K562 (cell line): ENCODE measurements around the gene AZU1. TPM values are rescaled to one million over a fixed set of nuclear protein-coding genes. Genes with fewer than 3 reads are reported as not detected.

Experiments
- ATAC-seq: fragments of 200-7000 bp; cut with Tn5 transposase; 3 replicates; pipeline ENCODE4 v1.9.1; 2020; ENCODE audit warnings: moderate library complexity
- BruUV-seq: library from RNA; stranded (reverse); fragments of 400-500 nt; replicated peaks from 2 replicates; lab custom pipeline; 2021; lab: Mats Ljungman, UMichigan
- CTCF ChIA-PET: fragments of 300-600 bp; formaldehyde crosslinking; extraction: SDS; loops from one replicate; lab custom pipeline; 2021; ENCODE audit warnings: low intra/inter-chr PET ratio; lab: Yijun Ruan, JAX
- POLR2A ChIA-PET: fragments of 300-600, 350-650 bp; sonication (Branson Sonifier 250); formaldehyde crosslinking; extraction: SDS; loops from one replicate; lab custom pipeline; 2021; ENCODE audit warnings: antibody characterized with exemption, inconsistent platforms; lab: Yijun Ruan, JAX
- DNase-seq, 4 experiments: peaks; one replicate each; pipeline versions ENCODE4 v3.0.0 to v3.0.0-alpha.2; 2011 to 2018; ENCODE audit warnings: low spot score in 3 of 4, mixed read lengths in 3 of 4; ENCODE audit errors: extremely low read depth in 1 of 4
- FAIRE-seq: peaks from 2 replicates; lab custom pipeline; 2011; peaks lifted over from hg19 to GRCh38; lab: Jason Lieb, UNC
- H2AFZ ChIP-seq: 2 replicates; pipeline ENCODE4 v1.6.0; 2011; ENCODE audit warnings: low read depth, low read length, control low read depth, inconsistent platforms
- H3K27ac ChIP-seq: fragments of 200-600 bp; 3 replicates; pipeline ENCODE4 v1.8.0; 2011; ENCODE audit warnings: low read depth, mild to moderate bottlenecking, control low read depth, inconsistent platforms, low read length, moderate library complexity, mixed read lengths; ENCODE audit errors: extremely low read depth
- H3K27me3 ChIP-seq, 2 experiments: fragments of 300-600 bp in 1 of 2; 2 replicates in 1 of 2; 3 replicates in 1 of 2; pipeline versions ENCODE4 v1.6.0 to v1.8.0; 2011; ENCODE audit warnings: inconsistent platforms in 2 of 2, low read length in 2 of 2, mild to moderate bottlenecking in 1 of 2, mixed read lengths in 1 of 2, moderate library complexity in 1 of 2; ENCODE audit not compliant: control insufficient read depth in 2 of 2, insufficient read depth in 2 of 2
- H3K36me3 ChIP-seq: fragments of 300-600 bp; 3 replicates; pipeline ENCODE4 v1.8.0; 2011; ENCODE audit warnings: mild to moderate bottlenecking, low read length, inconsistent platforms; ENCODE audit not compliant: control insufficient read depth, insufficient read depth
- H3K4me1 ChIP-seq, 2 experiments: fragments of 200-600 bp in 1 of 2; replicated peaks in 1 of 2; 2 replicates in 1 of 2; 3 replicates in 1 of 2; pipeline versions ENCODE4 v1.5.1 to v1.8.0; 2011; ENCODE audit warnings: inconsistent platforms in 2 of 2, low read length in 2 of 2, mild to moderate bottlenecking in 1 of 2, mixed read lengths in 1 of 2, moderate library complexity in 1 of 2; ENCODE audit not compliant: control insufficient read depth in 2 of 2, insufficient read depth in 2 of 2
- H3K4me2 ChIP-seq: 2 replicates; pipeline ENCODE4 v1.6.1; 2011; ENCODE audit warnings: low read length, control low read depth, inconsistent platforms, mixed read lengths; ENCODE audit not compliant: insufficient read depth
- H3K4me3 ChIP-seq: fragments of 200-600 bp; sonication (generic), shearing (Covaris generic); 2 replicates; pipeline ENCODE4 v1.5.1; 2016; ENCODE audit warnings: control low read depth, inconsistent platforms
- H3K79me2 ChIP-seq: fragments of 200-600 bp; 3 replicates; pipeline ENCODE4 v1.8.0; 2011; ENCODE audit warnings: low read length, inconsistent platforms; ENCODE audit not compliant: control insufficient read depth, insufficient read depth
- H3K9ac ChIP-seq, 2 experiments: 2 replicates each; pipeline versions ENCODE4 v1.6.0 to v1.6.1; 2011; ENCODE audit warnings: low read depth in 2 of 2, low read length in 2 of 2, control low read depth in 1 of 2, inconsistent platforms in 1 of 2, mild to moderate bottlenecking in 1 of 2, mixed read lengths in 1 of 2; ENCODE audit not compliant: insufficient read depth in 1 of 2
- H3K9me1 ChIP-seq: one replicate; pipeline ENCODE4 v1.6.0; 2011; ENCODE audit warnings: inconsistent platforms, mild to moderate bottlenecking, low read length, moderate library complexity; ENCODE audit not compliant: control insufficient read depth, insufficient read depth
- H3K9me3 ChIP-seq: replicated peaks from 2 replicates; pipeline ENCODE4 v1.5.1; 2011; ENCODE audit warnings: low read depth, low read length, inconsistent platforms; ENCODE audit not compliant: control insufficient read depth, insufficient read depth
- H4K20me1 ChIP-seq: replicated peaks from 2 replicates; pipeline ENCODE4 v1.6.1; 2011; ENCODE audit warnings: low read length, inconsistent platforms, mixed read lengths; ENCODE audit not compliant: control insufficient read depth, insufficient read depth
- ARNT ChIP-seq, 2 experiments: fragments of 450-650 bp; IDR thresholded peaks; 2 replicates each; pipeline ENCODE4 v1.6.1; 2016; ENCODE audit warnings: mild to moderate bottlenecking in 1 of 2
- ETV5 ChIP-seq: sonication (generic); formaldehyde crosslinking; IDR thresholded peaks from 2 replicates; pipeline ENCODE4 v1.4.0; 2020; ENCODE audit warnings: low read depth, mild to moderate bottlenecking, missing genetic modification reagents
- EWSR1 ChIP-seq: fragments of 450-650 bp; IDR thresholded peaks from 2 replicates; pipeline ENCODE4 v1.6.1; 2018; ENCODE audit warnings: borderline replicate concordance, mild to moderate bottlenecking, low read depth, moderate library complexity; ENCODE audit not compliant: partially characterized antibody
- HINFP ChIP-seq: fragments of 450-650 bp; conservative IDR thresholded peaks from 2 replicates; pipeline ENCODE4 v1.6.1; 2016; ENCODE audit warnings: missing genetic modification characterization, low read depth, mild to moderate bottlenecking, control low read depth, missing compliant biosample characterization
- MAZ ChIP-seq, 2 experiments: fragments of 450-650 bp in 1 of 2; sonication (generic) in 1 of 2; formaldehyde crosslinking; IDR thresholded peaks in 1 of 2; conservative IDR thresholded peaks in 1 of 2; 2 replicates each; pipeline versions ENCODE4 v1.4.0 to v1.5.0; 2020; ENCODE audit warnings: mild to moderate bottlenecking in 1 of 2, missing genetic modification reagents in 1 of 2
- NEUROD1 ChIP-seq: fragments of 150-350 bp; IDR thresholded peaks from 2 replicates; pipeline ENCODE4 v1.6.1; 2014; ENCODE audit warnings: borderline replicate concordance, low read length, low read depth; ENCODE audit not compliant: partially characterized antibody
- UBTF ChIP-seq, 2 experiments: IDR thresholded peaks; 2 replicates each; pipeline ENCODE4 v1.6.1; 2012; ENCODE audit warnings: improper control_type of control experiment in 2 of 2, low read depth in 2 of 2, low read length in 2 of 2, borderline replicate concordance in 1 of 2
- ZFP30 ChIP-seq: fragments of 250-450 bp; sonication (Bioruptor Pico); IDR thresholded peaks from 2 replicates; pipeline ENCODE4 v1.8.0; 2022; ENCODE audit warnings: moderate library complexity, mild to moderate bottlenecking, inconsistent platforms, borderline replicate concordance
- ZFX ChIP-seq: sonication (generic); formaldehyde crosslinking; IDR thresholded peaks from 2 replicates; pipeline ENCODE4 v1.8.0; 2022; ENCODE audit warnings: mild to moderate bottlenecking, missing genetic modification reagents, moderate library complexity
- ZKSCAN8 ChIP-seq: fragments of 200-800 bp; sonication (Bioruptor generic); IDR thresholded peaks from 2 replicates; pipeline ENCODE4 v1.6.1; 2016; ENCODE audit warnings: missing genetic modification characterization, missing compliant biosample characterization
- WGBS: fragments of 100-300 bp; shearing (Covaris generic); methylation state at CpG from one replicate; pipeline ENCODE4 v1.1.6; 2016; ENCODE audit warnings: low coverage, mixed read lengths; ENCODE audit not compliant: insufficient coverage; ENCODE audit errors: missing lambda C conversion rate; 5-methylcytosine and 5-hydroxymethylcytosine counted together
- in situ Hi-C: fragments of 300-500 bp; cut with MboI; formaldehyde crosslinking; loops from 4 replicates; pipeline ENCODE4 v1.15.0; 2018; ENCODE audit warnings: inconsistent platforms, mixed read lengths
- intact Hi-C: fragments of 100-400 bp; cut with micrococcal nuclease; formaldehyde crosslinking; loops from 2 replicates; pipeline ENCODE4 v1.14.2; 2022
- polyA plus RNA-seq, 8 experiments: library from polyadenylated mRNA; depleted of rRNA in 4 of 8; stranded (reverse) in 5 of 8; unstranded in 3 of 8; fragments of >200 nt; fragmentation: Nextera tagmentation in 2 of 8; fragmentation: Illumina TruSeq in 1 of 8; extraction: Ambion mirVana in 2 of 8; extraction: Trizol in 1 of 8; gene quantifications; 2 replicates each; pipeline versions ENCODE4 v1.2.1 to v1.2.3, GENCODE V29; 2011 to 2014; ENCODE audit warnings: inconsistent platforms in 1 of 8, missing spikeins in 1 of 8
- total RNA-seq, 7 experiments: library from RNA; depleted of rRNA in 6 of 7; stranded (reverse); fragments of >200 nt in 6 of 7; fragmentation: Illumina TruSeq in 2 of 7; extraction: Trizol in 2 of 7; gene quantifications; 2 replicates each; pipeline versions ENCODE4 v1.2.1 to v1.2.3, GENCODE V29; 2011 to 2021; ENCODE audit warnings: low replicate concordance in 1 of 7
- TF ChIP-seq, protein P1 (sequence below): fragments of 450-650 bp; conservative IDR thresholded peaks from 2 replicates; pipeline ENCODE4 v1.6.1; 2016; ENCODE audit warnings: missing genetic modification characterization, low read depth, mild to moderate bottlenecking, missing compliant biosample characterization, moderate library complexity
- TF ChIP-seq, protein P2 (sequence below): fragments of 250-450 bp; sonication (Bioruptor Pico); IDR thresholded peaks from 2 replicates; pipeline ENCODE4 v1.5.0; 2021
- TF ChIP-seq, protein P3 (sequence below): fragments of 450-650 bp; IDR thresholded peaks from 2 replicates; pipeline ENCODE4 v1.6.1; 2017; ENCODE audit warnings: mild to moderate bottlenecking, moderate library complexity

Gene AZU1
- total and polyA plus RNA-seq, 9 of the 15 experiments (the other 6 are each of a cell fraction or from before 2014, with no cell fraction given): 0.29 to 1.9 (median 0.59) TPM; not detected in 3

- H3K79me2 ChIP-seq: peaks cover 12% of the 10 kb centered on the region
- POLR2A ChIA-PET: interaction anchor here (0.5 to 1.6 kb wide), 4 partner anchors 44 to 226 kb away, joined by 3 to 5 read pairs (median 4); no protein-coding TSS in a partner anchor
- H3K27ac ChIP-seq: peak overlapping the region; percentile 91
- no peak for ATAC-seq
- BruUV-seq: no TSS peak
- H3K9me1 ChIP-seq: no peaks in the 10 kb centered on the region
- H4K20me1 ChIP-seq: no peaks in the 10 kb centered on the region
- H3K4me3 ChIP-seq: peak overlapping the region; percentile 36; the same call in 1 of the 2 replicates
- peaks cover 29% of the 10 kb centered on the region; the same call in 2 of the 3 replicates for H3K36me3 ChIP-seq
- H2AFZ ChIP-seq: no peak overlapping the region; the same call in 1 of the 2 replicates
- H3K4me1 ChIP-seq: peaks cover 25 to 77% of the 10 kb centered on the region in 2 experiments
- CTCF ChIA-PET: interaction anchor here (0.6 kb wide), 2 partner anchors 88 to 933 kb away, joined by 3 to 4 read pairs; no protein-coding TSS in a partner anchor
- H3K9ac ChIP-seq: peak overlapping the region; percentile 57 to 76; a peak in 3 of 4 replicates
- in situ Hi-C loops: no loop called here
- intact Hi-C loops: loop anchor here (2.0 to 5.0 kb wide), 3 partner anchors 92 to 379 kb away; partner anchors contain the start of genes ATP5F1D and WDR18
- DNase-seq: no peak
- no peak for FAIRE-seq
- 74% methylated on average over 6 of the region's 7 CpGs for WGBS
- H3K27me3 ChIP-seq: no peaks in the 10 kb centered on the region
- H3K4me2 ChIP-seq: peak overlapping the region; percentile 72
- no peaks in the 10 kb centered on the region for H3K9me3 ChIP-seq
- TF ChIP-seq ARNT (IDR thresholded peaks at IDR 0.05) (peak in 1 of 2 experiments; percentile 22; a peak in 1 of 4 replicates), ZFX (CRISPR knock-in tag) (0 out of 2 replicates have a peak, but pooled peaks have one; percentile 12), MAZ (CRISPR knock-in tag; conservative IDR thresholded peaks at IDR 0.05 in 1 of 2, IDR thresholded peaks at IDR 0.05 in 1 of 2) (no peak), NEUROD1 (no peak), HINFP (tag) (no peak), ETV5 (CRISPR knock-in tag) (no peak), ZKSCAN8 (CRISPR knock-in tag) (peak; percentile 90; the same call in 1 of the 2 replicates), EWSR1 (no peak), ZFP30 (CRISPR knock-in tag) (no peak), UBTF (IDR thresholded peaks at IDR 0.05; ENCODE audit: borderline replicate concordance in 1 of 2, low read depth in 2 of 2, low read length in 2 of 2) (no peak)
- TF ChIP-seq, protein P1, sequence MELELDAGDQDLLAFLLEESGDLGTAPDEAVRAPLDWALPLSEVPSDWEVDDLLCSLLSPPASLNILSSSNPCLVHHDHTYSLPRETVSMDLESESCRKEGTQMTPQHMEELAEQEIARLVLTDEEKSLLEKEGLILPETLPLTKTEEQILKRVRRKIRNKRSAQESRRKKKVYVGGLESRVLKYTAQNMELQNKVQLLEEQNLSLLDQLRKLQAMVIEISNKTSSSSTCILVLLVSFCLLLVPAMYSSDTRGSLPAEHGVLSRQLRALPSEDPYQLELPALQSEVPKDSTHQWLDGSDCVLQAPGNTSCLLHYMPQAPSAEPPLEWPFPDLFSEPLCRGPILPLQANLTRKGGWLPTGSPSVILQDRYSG: no peak
- TF ChIP-seq, protein P2, sequence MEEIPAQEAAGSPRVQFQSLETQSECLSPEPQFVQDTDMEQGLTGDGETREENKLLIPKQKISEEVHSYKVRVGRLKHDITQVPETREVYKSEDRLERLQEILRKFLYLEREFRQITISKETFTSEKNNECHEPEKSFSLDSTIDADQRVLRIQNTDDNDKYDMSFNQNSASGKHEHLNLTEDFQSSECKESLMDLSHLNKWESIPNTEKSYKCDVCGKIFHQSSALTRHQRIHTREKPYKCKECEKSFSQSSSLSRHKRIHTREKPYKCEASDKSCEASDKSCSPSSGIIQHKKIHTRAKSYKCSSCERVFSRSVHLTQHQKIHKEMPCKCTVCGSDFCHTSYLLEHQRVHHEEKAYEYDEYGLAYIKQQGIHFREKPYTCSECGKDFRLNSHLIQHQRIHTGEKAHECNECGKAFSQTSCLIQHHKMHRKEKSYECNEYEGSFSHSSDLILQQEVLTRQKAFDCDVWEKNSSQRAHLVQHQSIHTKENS (CRISPR knock-in tag): no peak
- TF ChIP-seq, protein P3, sequence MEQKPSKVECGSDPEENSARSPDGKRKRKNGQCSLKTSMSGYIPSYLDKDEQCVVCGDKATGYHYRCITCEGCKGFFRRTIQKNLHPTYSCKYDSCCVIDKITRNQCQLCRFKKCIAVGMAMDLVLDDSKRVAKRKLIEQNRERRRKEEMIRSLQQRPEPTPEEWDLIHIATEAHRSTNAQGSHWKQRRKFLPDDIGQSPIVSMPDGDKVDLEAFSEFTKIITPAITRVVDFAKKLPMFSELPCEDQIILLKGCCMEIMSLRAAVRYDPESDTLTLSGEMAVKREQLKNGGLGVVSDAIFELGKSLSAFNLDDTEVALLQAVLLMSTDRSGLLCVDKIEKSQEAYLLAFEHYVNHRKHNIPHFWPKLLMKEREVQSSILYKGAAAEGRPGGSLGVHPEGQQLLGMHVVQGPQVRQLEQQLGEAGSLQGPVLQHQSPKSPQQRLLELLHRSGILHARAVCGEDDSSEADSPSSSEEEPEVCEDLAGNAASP: no peak
Measured at GRCh38 chr19:863315-863620, 35.6 kb downstream of the AZU1 start.
